Osteocyte (in vitro differentiated cells): ENCODE results near the gene ASXL1. TPM values are rescaled to one million over a fixed set of nuclear protein-coding genes. Genes with fewer than 3 reads are reported as not detected.
A peak's percentile ranks its signal among the peaks of the same experiment; 100 is the strongest.

Experiments
- DNase-seq: peaks from one replicate; pipeline ENCODE4 v3.0.0; 2021; ENCODE audit warnings: mixed read lengths; ENCODE audit not compliant: unreplicated experiment; ENCODE audit errors: extremely low spot score
- H3K27ac Mint-ChIP-seq: one replicate; pipeline ENCODE4 v1.8.0; 2021; ENCODE audit warnings: mild to moderate bottlenecking, mixed read lengths; ENCODE audit not compliant: unreplicated experiment
- H3K27me3 Mint-ChIP-seq: one replicate; pipeline ENCODE4 v1.8.0; 2021; ENCODE audit warnings: mixed read lengths; ENCODE audit not compliant: unreplicated experiment
- H3K36me3 Mint-ChIP-seq: one replicate; pipeline ENCODE4 v1.8.0; 2021; ENCODE audit warnings: mixed read lengths; ENCODE audit not compliant: unreplicated experiment
- H3K4me1 Mint-ChIP-seq: one replicate; pipeline ENCODE4 v1.8.0; 2021; ENCODE audit warnings: mixed read lengths; ENCODE audit not compliant: unreplicated experiment
- H3K4me3 Mint-ChIP-seq: one replicate; pipeline ENCODE4 v1.8.0; 2021; ENCODE audit warnings: mild to moderate bottlenecking, moderate library complexity, mixed read lengths; ENCODE audit not compliant: unreplicated experiment
- H3K9me3 Mint-ChIP-seq: one replicate; pipeline ENCODE4 v1.8.0; 2021; ENCODE audit warnings: mixed read lengths; ENCODE audit not compliant: unreplicated experiment
- total RNA-seq: library from RNA; stranded (reverse); gene quantifications from 2 replicates; pipeline ENCODE4 v1.2.1, GENCODE V29; 2021
- TF ChIP-seq, protein P1 (sequence below): fragments of 200-600 bp; sonication (generic); IDR thresholded peaks from 2 replicates; pipeline ENCODE4 v1.5.0; 2021; ENCODE audit warnings: antibody characterized with exemption, mild to moderate bottlenecking, moderate library complexity

The ASXL1 gene
- total RNA-seq, 1 donor from 2014 or later, result 76.8 TPM

DNA sequence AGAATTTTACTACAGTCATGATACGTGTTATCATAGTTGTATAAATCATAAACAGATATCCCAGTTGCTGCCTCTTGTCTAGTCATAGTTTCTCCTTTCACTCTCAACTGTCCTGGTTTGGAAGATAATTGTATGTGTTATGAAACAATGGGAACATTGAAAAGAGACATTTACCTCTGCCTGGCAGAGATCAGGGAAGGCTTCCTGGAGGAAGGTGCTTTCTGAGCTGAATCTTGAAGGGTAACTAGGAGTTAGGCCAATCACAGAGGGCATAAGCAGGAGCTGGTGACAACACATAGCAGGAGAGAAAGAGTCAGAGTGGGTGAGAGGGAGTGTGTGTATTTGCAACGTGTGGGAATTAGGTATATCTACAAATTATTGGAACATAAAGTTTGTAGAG is 5.4 kb downstream of the ASXL1 start:
- Mint-ChIP-seq H3K9me3 (no peaks in the 10 kb centered on the region), H3K4me3 (no peak overlapping the region), H3K36me3 (no peaks in the 10 kb centered on the region), H3K27me3 (no peaks in the 10 kb centered on the region), H3K27ac (peak overlapping the region; percentile 42), H3K4me1 (peaks cover 67% of the 10 kb centered on the region)
- TF ChIP-seq, protein P1, sequence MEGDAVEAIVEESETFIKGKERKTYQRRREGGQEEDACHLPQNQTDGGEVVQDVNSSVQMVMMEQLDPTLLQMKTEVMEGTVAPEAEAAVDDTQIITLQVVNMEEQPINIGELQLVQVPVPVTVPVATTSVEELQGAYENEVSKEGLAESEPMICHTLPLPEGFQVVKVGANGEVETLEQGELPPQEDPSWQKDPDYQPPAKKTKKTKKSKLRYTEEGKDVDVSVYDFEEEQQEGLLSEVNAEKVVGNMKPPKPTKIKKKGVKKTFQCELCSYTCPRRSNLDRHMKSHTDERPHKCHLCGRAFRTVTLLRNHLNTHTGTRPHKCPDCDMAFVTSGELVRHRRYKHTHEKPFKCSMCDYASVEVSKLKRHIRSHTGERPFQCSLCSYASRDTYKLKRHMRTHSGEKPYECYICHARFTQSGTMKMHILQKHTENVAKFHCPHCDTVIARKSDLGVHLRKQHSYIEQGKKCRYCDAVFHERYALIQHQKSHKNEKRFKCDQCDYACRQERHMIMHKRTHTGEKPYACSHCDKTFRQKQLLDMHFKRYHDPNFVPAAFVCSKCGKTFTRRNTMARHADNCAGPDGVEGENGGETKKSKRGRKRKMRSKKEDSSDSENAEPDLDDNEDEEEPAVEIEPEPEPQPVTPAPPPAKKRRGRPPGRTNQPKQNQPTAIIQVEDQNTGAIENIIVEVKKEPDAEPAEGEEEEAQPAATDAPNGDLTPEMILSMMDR, result no peak
- DNase-seq, result no peak

GRCh38 chr20:32364554-32365208 is 6.5 kb downstream of the ASXL1 start:
- Mint-ChIP-seq H3K9me3 (no peaks in the 10 kb centered on the region), H3K4me1 (peaks cover 67% of the 10 kb centered on the region), H3K4me3 (no peak overlapping the region), H3K36me3 (peaks cover 1% of the 10 kb centered on the region), H3K27ac (no peak overlapping the region), H3K27me3 (no peaks in the 10 kb centered on the region)
- no peak for DNase-seq
- TF ChIP-seq, protein P1, result no peak

GRCh38 chr20:32365564-32365963 is 7.4 kb downstream of the ASXL1 start:
- peaks cover 5% of the 10 kb centered on the region for H3K36me3 Mint-ChIP-seq
- H3K9me3 Mint-ChIP-seq, result no peaks in the 10 kb centered on the region
- DNase-seq, result no peak
- TF ChIP-seq, protein P1, result no peak
- no peak overlapping the region for H3K4me3 Mint-ChIP-seq
- H3K27me3 Mint-ChIP-seq, result no peaks in the 10 kb centered on the region
- H3K27ac Mint-ChIP-seq, result no peak overlapping the region
- peaks cover 59% of the 10 kb centered on the region for H3K4me1 Mint-ChIP-seq

GRCh38 chr20:32366380-32366779 is 8.2 kb downstream of the ASXL1 start:
- Mint-ChIP-seq H3K36me3 (peaks cover 5% of the 10 kb centered on the region), H3K27me3 (no peaks in the 10 kb centered on the region), H3K9me3 (no peaks in the 10 kb centered on the region), H3K27ac (no peak overlapping the region), H3K4me3 (no peak overlapping the region), H3K4me1 (peaks cover 54% of the 10 kb centered on the region)
- TF ChIP-seq, protein P1, result no peak
- DNase-seq, result no peak

DNA sequence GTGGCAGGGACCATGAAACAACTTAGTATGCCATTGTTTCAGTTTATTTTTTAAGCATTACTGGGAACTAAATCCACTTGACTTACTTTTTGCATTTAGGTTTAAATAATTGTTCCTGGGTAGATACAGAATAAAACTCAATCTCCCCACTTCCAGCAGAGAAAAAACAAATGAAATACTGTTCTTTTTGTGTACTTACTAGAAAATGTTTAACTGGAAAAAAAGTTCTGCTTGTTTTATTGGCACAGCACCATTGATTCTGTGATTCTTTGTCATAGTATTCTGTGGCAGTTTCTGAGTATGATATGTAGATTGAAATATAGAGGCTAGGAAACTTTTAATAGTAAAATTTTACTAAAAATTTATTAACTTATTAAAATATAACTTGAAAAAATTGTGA is 10.2 kb downstream of the ASXL1 start:
- Mint-ChIP-seq H3K27ac (no peak overlapping the region), H3K27me3 (no peaks in the 10 kb centered on the region), H3K36me3 (peaks cover 5% of the 10 kb centered on the region), H3K4me3 (no peak overlapping the region), H3K9me3 (no peaks in the 10 kb centered on the region), H3K4me1 (peaks cover 35% of the 10 kb centered on the region)
- DNase-seq, result no peak
- TF ChIP-seq, protein P1, result no peak
